HG03565 (cell line): ENCODE results near the gene SLAIN2.
"Not testable (repeated sequence)": the region's sequence is repeated elsewhere in the genome, so short reads cannot be mapped to it uniquely, and the experiment has no call there.

Experiments used
- ATAC-seq: cut with Tn5 transposase; IDR thresholded peaks from one replicate; pipeline ENCODE4 v1.9.1; 2021; ENCODE audit warnings: mild to moderate bottlenecking, moderate library complexity; ENCODE audit not compliant: unreplicated experiment

The SLAIN2 gene

DNA sequence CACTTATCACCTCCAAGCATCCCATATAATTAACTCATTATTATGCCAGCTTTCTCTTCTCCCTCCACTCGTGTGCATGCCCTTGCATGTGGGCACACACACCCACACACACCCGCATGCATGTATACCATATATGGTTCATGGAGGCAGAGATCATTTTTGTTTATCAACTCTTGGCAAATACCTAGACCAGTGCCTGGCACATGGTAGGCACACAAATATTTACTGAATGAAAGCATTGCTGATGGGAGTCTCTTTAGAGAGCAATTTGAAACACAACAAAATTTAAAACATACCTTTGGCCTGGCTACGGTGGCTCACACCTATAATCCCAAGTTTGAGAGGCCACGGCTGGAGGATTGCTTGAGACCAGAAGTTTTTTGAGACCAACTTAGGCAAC lies 90.7 kb downstream of the SLAIN2 start:
- no peak for ATAC-seq

GRCh38 chr4:48436318-48436717 lies 95.0 kb downstream of the SLAIN2 start:
- no peak for ATAC-seq

DNA sequence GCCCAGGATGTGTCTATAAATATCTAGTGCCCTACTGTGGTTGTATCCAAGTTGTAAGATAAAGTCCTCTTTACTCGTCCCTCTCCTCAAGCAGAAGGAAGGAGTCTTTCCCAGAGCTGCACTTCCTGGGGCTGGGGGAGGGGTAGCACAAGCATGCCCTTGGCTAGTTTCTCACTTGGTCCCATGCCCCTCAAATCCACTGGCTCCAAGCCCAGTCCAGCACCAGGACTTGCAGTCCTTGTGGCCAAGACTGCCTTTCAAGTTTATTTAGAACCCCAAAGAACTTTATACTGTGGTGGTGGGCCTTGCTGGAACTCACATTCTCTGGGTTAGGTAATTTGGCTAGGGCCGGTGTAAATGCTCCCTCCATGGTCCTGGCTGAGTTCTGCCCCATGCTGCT lies 98.7 kb downstream of the SLAIN2 start:
- ATAC-seq = no peak

DNA sequence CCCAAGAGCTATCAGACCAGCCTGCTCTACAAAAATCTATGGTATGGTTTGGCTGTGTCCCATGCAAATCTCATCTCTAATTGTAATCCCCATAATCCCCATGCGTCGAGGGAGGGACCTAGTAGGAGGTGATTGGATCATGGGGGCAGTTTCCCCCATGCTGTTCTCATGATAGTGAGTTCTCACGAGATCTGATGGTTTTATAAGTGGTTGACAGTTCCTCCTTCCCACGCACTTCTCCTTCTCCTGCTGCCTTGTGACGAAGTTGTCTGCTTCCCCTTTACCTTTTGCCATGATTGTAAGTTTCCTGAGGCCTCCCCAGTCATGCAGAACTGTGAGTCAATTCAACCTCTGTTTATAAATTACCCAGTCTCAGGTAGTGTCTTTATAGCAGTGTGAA lies 99.6 kb downstream of the SLAIN2 start:
- ATAC-seq = not testable (repeated sequence)

DNA sequence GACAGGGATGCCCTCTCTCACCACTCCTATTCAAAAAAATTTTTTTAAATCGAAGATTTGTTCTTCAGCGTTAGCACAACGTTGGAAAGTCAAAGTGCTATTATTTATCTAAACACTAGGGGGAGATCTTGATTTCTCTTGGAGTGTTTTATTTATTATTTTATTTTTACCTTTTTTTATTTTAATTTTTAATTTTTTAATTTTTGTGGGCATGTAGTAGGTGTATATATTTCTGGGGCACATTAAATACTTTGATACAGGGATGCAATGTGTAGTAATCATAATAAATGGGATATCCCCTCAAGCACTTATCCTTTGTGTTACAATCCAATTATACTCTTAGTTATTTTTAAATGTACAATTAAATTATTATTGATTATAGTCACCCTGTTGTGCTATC lies 104.4 kb downstream of the SLAIN2 start:
- no peak for ATAC-seq

- ATAC-seq = no peak
Measured at GRCh38 chr4:48446642-48447041, 105.3 kb downstream of the SLAIN2 start.

DNA sequence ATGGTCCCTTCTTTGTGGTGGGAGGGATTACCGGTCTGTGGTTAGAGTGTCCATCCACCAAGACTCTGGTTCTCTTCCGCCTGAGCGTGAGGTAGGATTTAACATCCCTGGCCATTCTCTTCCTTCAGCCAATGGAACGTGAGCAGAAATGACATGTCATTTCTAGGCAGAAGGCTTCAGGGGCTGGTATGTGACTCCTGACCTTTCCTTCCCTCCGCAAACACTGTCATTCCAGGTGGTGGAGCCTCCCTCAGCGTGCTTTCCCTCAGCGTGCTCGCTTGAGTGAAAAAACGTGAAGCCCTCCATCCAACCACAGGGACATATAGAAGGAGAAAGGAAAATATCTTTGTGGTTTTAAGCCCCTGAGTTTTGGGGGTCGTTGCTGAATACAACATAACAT lies 107.8 kb downstream of the SLAIN2 start:
- no peak for ATAC-seq

DNA sequence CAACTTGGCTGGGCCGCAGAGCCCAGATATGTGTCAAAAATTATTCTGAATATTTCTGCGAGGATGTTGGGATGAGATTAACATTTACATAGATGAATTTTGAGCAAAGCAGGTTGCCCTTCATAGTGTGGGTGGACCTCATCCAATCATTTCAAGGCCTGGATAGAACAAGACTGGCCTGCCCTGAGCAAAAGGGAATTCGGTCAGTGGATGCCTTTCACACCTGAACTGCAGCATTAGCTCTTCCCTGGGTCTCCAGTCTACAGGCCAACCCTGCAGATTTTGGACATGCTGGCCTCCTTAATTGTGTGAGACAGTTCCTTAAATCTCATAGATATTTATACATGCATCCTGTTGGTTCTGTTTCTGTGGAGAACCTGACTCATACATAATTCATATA lies 109.4 kb downstream of the SLAIN2 start:
- no peak for ATAC-seq

DNA sequence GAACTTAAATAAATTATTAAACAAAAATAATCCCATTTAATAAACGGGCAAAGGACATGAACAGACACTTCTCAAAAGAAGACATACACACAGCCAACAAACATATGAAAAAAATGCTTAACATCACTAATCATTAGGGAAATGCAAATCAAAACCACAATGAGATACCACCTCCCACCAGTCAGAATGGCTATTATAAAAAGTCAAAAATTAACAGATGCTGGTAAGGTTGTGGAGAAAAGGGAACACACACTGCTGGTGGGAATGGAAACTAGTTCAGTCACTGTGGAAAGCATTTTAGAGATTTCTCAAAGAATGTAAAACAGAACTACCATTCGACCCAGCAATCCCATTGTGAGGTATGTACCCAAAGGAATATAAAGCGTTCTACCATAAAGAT lies 110.3 kb downstream of the SLAIN2 start:
- ATAC-seq = not testable (repeated sequence)

DNA sequence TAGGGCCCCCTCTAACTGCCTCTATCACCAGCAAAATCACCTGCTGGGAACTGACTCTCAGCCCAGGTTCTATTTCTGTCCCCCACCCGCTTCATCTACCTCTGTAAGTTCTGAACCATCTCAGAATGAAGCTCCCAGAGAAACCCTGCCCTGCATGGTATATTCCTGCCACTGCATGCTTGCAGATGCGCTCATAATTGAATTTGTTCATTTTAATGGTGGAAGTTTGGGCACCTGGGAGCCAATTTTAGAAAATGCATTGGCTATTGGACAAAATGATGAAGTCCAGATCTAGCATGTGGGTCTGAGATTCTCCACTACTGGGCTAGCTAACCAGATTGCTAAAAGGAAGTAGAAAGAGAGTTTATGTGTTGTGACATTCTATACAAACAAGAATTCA lies 113.3 kb downstream of the SLAIN2 start:
- ATAC-seq = no peak

GRCh38 chr4:48461000-48461399 lies 119.7 kb downstream of the SLAIN2 start:
- no peak for ATAC-seq

- no peak for ATAC-seq
Measured at GRCh38 chr4:48462363-48462762, 121.0 kb downstream of the SLAIN2 start.

GRCh38 chr4:48467442-48467841 lies 126.1 kb downstream of the SLAIN2 start:
- ATAC-seq = no peak

DNA sequence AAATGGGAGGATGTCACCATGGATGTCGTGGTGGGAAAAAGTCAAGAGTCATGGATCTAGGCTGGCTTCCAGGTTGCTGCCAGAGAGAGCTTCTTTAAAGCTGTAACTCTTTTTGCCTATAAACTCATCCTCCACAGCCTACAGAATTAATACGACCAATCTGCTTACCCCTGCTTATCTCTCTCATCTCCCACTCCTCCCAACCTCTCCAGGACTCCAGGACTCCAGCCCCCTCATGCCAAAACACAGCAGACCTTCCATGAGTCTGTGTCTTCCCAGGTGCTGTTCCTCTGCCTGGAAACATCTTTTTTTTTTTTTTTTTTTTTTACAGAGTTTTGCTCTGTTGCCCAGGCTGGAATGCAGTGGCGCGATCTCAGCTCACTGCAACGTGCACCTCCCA lies 126.6 kb downstream of the SLAIN2 start:
- ATAC-seq = no peak

GRCh38 chr4:48470137-48470536 lies 128.8 kb downstream of the SLAIN2 start:
- no peak for ATAC-seq

- no peak for ATAC-seq
Measured at GRCh38 chr4:48470570-48470969, 129.2 kb downstream of the SLAIN2 start.

DNA sequence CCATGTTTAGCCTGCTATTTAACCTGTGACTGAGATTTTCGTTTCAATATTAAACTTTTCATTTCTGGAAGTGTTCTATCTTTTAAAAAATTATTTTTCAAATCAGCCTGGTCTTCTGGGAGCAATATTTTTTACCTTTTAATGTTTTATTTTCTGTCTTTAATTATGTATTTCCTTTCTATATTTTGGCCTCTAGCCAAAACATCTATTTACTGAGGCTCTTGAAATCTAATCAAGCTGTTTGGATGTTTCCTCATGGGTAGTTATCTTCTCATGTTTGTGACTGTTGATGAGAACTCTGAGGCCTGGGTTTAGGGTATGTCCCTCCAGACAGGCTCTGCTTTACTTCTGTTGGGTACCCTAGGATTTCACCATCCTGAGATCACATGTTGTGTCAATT lies 131.5 kb downstream of the SLAIN2 start:
- ATAC-seq = no peak

GRCh38 chr4:48475770-48476169 lies 134.4 kb downstream of the SLAIN2 start:
- no peak for ATAC-seq
